Heart left ventricle (tissue), 16 donors: Measurements from ENCODE around the gene JAK3. TPM values are rescaled to one million over a fixed set of nuclear protein-coding genes. Genes with fewer than 3 reads are reported as not detected.

ENCODE experiments used
- ATAC-seq, 4 donors: fragments of 200-7000 bp; cut with Tn5 transposase; one replicate each; pipeline ENCODE4 v1.9.1; 2020 to 2022; ENCODE audit warnings: moderate library complexity in 4 of 4, mild to moderate bottlenecking in 3 of 4, moderate number of reproducible peaks in 1 of 4
- DNase-seq, 5 donors: peaks; one replicate each; pipeline ENCODE4 v3.0.0-alpha.2; 2020
- H3K27ac ChIP-seq, 12 donors: fragments of 200-600 bp; sonication (generic) in 4 of 12; one replicate each; pipeline versions ENCODE4 v1.5.0 to v1.8.0; 2016 to 2022; ENCODE audit warnings: mild to moderate bottlenecking in 2 of 12
- H3K27me3 ChIP-seq, 9 donors: fragments of 200-600 bp; sonication (generic) in 2 of 9; one replicate each; pipeline versions ENCODE4 v1.5.1 to v1.8.0; 2016 to 2022; ENCODE audit warnings: mild to moderate bottlenecking in 3 of 9
- H3K36me3 ChIP-seq, 9 donors: fragments of 200-600 bp; sonication (generic) in 2 of 9; one replicate each; pipeline versions ENCODE4 v1.5.0 to v1.8.0; 2018 to 2022; ENCODE audit warnings: mild to moderate bottlenecking in 2 of 9
- H3K4me1 ChIP-seq, 12 donors: fragments of 200-600 bp; sonication (generic) in 4 of 12; one replicate each; pipeline versions ENCODE4 v1.5.0 to v1.8.0; 2016 to 2022; ENCODE audit warnings: mild to moderate bottlenecking in 3 of 12
- H3K4me3 ChIP-seq, 12 donors: fragments of 200-600 bp; sonication (generic) in 4 of 12; one replicate each; pipeline versions ENCODE4 v1.5.0 to v1.8.0; 2017 to 2022; ENCODE audit warnings: mild to moderate bottlenecking in 9 of 12, moderate library complexity in 4 of 12
- H3K9me3 ChIP-seq, 12 donors: fragments of 200-600 bp; sonication (generic) in 4 of 12; one replicate each; pipeline versions ENCODE4 v1.5.0 to v1.8.0; 2016 to 2022; ENCODE audit warnings: mild to moderate bottlenecking in 1 of 12
- POLR2A ChIP-seq, 2 donors: fragments of 450-650 bp; IDR thresholded peaks; one replicate each; pipeline ENCODE4 v1.6.1; 2017; ENCODE audit warnings: antibody characterized with exemption in 2 of 2, mild to moderate bottlenecking in 2 of 2, moderate library complexity in 2 of 2
- WGBS, 4 donors: extraction: QIAGEN DNeasy Blood & Tissue Kit in 2 of 4; methylation state at CpG; one replicate each; pipeline versions ENCODE4 v1.1.5 to v1.1.7; 2013 to 2018; 5-methylcytosine and 5-hydroxymethylcytosine counted together
- intact Hi-C, 10 donors: fragments of 100-400 bp; cut with DNase I; formaldehyde crosslinking; loops; one replicate each; pipeline versions ENCODE4 v1.11.1 to v1.14.2; 2022
- polyA plus RNA-seq, 2 donors: library from polyadenylated mRNA; stranded (reverse); fragments of 200-250 nt; gene quantifications; one replicate each; pipeline ENCODE4 v1.2.3, GENCODE V29; 2013
- total RNA-seq, 9 donors: library from RNA; depleted of rRNA in 2 of 9; stranded (reverse); fragments of >200 nt in 2 of 9; fragmentation: NEBNext Ultra II Directional in 3 of 9; extraction: Animal tissue kit (Norgen Biotek cat#: 25700) in 3 of 9; gene quantifications; one replicate each; pipeline versions ENCODE4 v1.1.0 to v1.2.4, GENCODE V29; 2016 to 2023
- TF ChIP-seq, protein P1 (sequence below), 12 donors: fragments of 200-600 bp; sonication (generic) in 4 of 12; IDR thresholded peaks; one replicate each; pipeline versions ENCODE4 v1.5.0 to v1.8.0; 2018 to 2022; ENCODE audit warnings: antibody characterized with exemption in 12 of 12, mild to moderate bottlenecking in 5 of 12
- donor health status: ischemic (EF 13 %, LVEDD 7.1; RV severe dilation, severe dysfunction).
- donor health status: healthy with polysubstance abuse.
- donor health status: DM: no; HTN: yes; CAD: no.
- donor health status: DM: no; HTN: no; CAD: no.
- donor health status: ischemic (EF 25% LVEDD 6.9; RV normal size, moderate dysfunction).
- donor health status: ischemic (EF 25% LVEDD 5.7; RV mildly dilated, moderate dysfunction).
- donor health status: healthy.
- donor health status: DM: yes; HTN: yes; CAD: no.
- donor health status: ischemic (EF 35%, LVEDD 5.7; RV mildly dilated, moderate dysfunction).
- donor health status: nonischemic (EF 11% LVEDD 7.7; RV severe dilation, severe dysfunction).
- donor health status: DM: yes; HTN: yes; CAD: no.
- donor health status: PGD.
- donor health status: ischemic (EF 29% LVEDD 5.4; RV normal size, mild dysfunction).
- donor health status: nonischemic (EF 23%, LVEDD 6.1; RV moderate dilation, normal function).

JAK3 gene
- total and polyA plus RNA-seq, 11 donors: 0.77 to 29.2 (median 1.8) TPM

DNA sequence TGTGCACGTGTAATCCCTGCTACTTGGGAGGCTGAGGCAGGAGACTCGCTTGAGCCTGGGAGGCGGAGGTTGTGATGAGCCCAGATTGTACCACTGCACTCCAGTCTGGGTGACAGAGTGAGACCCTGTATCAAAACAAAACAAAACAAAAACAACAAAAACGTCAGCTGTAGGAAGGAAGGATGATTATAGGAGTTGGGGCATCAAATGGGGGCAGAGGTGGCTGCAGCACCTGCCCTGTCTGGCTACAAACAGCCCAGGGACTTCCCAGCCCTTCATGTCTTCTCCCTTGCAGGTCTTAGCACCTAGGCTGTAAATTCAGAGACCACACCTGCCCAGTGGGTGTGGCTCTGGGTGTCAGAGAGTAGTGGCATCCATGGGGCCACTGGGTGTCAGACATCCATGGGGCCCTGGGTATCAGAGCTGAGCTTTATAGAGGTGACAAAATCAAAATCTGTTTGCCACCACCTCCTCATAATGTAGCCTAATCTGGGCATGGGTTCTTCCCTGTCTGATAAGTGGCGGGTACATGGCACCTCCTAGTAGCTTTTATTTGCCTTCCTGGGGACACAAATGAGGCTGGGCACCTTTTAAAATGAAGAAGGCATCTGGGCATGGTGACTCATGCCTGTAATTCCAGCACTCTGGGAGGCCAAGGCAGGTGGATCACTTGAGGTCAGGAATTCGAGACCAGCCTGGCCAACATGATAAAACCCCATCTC, 57.6 kb downstream of the JAK3 start:
- H3K27me3 ChIP-seq: peaks cover 7 to 42% (median 20%) of the 10 kb centered on the region in 9 donors
- DNase-seq: no peak
- intact Hi-C loops: no loop called here
- TF ChIP-seq, protein P1, sequence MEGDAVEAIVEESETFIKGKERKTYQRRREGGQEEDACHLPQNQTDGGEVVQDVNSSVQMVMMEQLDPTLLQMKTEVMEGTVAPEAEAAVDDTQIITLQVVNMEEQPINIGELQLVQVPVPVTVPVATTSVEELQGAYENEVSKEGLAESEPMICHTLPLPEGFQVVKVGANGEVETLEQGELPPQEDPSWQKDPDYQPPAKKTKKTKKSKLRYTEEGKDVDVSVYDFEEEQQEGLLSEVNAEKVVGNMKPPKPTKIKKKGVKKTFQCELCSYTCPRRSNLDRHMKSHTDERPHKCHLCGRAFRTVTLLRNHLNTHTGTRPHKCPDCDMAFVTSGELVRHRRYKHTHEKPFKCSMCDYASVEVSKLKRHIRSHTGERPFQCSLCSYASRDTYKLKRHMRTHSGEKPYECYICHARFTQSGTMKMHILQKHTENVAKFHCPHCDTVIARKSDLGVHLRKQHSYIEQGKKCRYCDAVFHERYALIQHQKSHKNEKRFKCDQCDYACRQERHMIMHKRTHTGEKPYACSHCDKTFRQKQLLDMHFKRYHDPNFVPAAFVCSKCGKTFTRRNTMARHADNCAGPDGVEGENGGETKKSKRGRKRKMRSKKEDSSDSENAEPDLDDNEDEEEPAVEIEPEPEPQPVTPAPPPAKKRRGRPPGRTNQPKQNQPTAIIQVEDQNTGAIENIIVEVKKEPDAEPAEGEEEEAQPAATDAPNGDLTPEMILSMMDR (IDR thresholded peaks at IDR 0.05): no peak
- TF ChIP-seq POLR2A (IDR thresholded peaks at IDR 0.05): no peak
- no peak overlapping the region for H3K27ac ChIP-seq
- H3K4me3 ChIP-seq: no peak overlapping the region
- no peaks in the 10 kb centered on the region for H3K9me3 ChIP-seq
- H3K4me1 ChIP-seq: peaks cover 0 to 17% (median 0%) of the 10 kb centered on the region in 12 donors
- H3K36me3 ChIP-seq: no peaks in the 10 kb centered on the region
- WGBS, 4 donors: 66 to 74% (median 70%) methylated on average over 6 of the region's 6 CpGs
- no peak for ATAC-seq

DNA sequence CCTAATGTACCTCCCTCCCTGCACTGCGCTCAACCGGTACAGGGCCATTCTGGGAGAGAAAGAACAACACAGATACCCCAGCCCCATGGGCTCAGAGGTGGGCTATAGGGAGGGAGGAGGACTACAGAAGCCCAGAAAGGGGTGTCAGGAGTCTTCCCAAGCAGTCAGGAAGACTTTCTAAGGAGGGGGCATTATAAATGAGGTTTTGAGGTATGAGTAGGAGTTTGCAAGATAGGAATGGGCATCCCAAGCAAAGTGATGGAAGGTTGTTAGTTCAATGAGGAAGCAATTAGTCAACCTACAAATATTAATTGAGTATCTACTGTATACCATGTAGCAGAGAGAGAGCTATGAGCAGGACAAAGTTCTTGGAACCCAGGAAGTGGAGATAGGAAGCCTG, 59.1 kb downstream of the JAK3 start:
- H3K4me3 ChIP-seq: no peak overlapping the region
- no peak overlapping the region for H3K27ac ChIP-seq
- no peak for ATAC-seq
- DNase-seq: no peak
- TF ChIP-seq POLR2A (IDR thresholded peaks at IDR 0.05): no peak
- TF ChIP-seq, protein P1 (IDR thresholded peaks at IDR 0.05): no peak
- intact Hi-C loops: loop anchor here in 4 of 10 donors (10.0 kb wide), 3 partner anchors 184 to 344 kb away; partner anchors contain the start of gene TMEM221 (in 2 of the 4)
- no peaks in the 10 kb centered on the region for H3K9me3 ChIP-seq
- WGBS, 4 donors: 76 to 85% (median 82%) methylated on average over 2 of the region's 2 CpGs
- peaks cover 0 to 26% (median 4%) of the 10 kb centered on the region in 9 donors for H3K27me3 ChIP-seq
- no peaks in the 10 kb centered on the region for H3K36me3 ChIP-seq
- H3K4me1 ChIP-seq: peaks cover 0 to 14% (median 0%) of the 10 kb centered on the region in 12 donors

DNA sequence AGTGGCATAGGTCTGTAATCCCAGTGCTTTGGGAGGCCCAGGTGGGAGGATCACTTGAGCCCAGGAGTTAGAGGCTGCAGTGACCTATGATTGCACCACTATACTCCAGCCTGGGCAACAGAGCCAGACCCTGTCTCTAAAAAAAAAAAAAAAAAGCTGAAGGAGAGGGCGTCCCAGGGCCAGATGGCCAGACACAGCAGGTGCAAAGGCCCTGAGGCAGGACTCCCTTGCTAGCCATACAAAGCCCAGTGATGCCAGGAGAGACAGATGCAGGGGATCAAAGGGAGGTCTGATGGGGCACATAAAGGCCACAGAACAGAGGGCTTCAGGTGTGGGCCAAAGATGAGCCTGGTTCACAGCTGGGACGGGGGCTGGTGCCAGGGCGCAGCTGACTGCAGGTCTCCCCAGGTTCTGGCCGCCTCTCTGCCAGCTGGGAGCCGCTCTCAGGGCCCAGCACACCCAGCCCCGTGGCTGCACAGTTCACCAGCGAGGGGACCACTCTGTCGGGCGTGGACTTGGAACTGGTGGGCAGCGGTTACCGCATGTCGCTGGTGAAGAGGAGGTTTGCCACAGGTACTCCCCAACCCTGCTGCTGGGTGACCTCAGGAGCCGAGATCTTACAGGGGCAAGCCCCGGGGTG, 60.4 kb downstream of the JAK3 start:
- no peaks in the 10 kb centered on the region for H3K9me3 ChIP-seq
- no peak overlapping the region for H3K27ac ChIP-seq
- WGBS, 4 donors: 87 to 95% (median 93%) methylated on average over 14 of the region's 14 CpGs
- intact Hi-C loops: loop anchor here in 4 of 10 donors (10.0 kb wide), 3 partner anchors 183 to 343 kb away; partner anchors contain the start of gene TMEM221 (in 2 of the 4)
- ATAC-seq (no peak), DNase-seq (no peak)
- H3K27me3 ChIP-seq: peaks cover 0 to 16% (median 0%) of the 10 kb centered on the region in 9 donors
- no peak overlapping the region for H3K4me3 ChIP-seq
- H3K36me3 ChIP-seq: no peaks in the 10 kb centered on the region
- TF ChIP-seq, protein P1 (IDR thresholded peaks at IDR 0.05): no peak
- no peak for TF ChIP-seq POLR2A (IDR thresholded peaks at IDR 0.05)
- peaks cover 0 to 14% (median 0%) of the 10 kb centered on the region in 12 donors for H3K4me1 ChIP-seq
